HG03432 (cell line): ENCODE results near the gene SRGAP3.
"Not testable (repeated sequence)": the region's sequence is repeated elsewhere in the genome, so short reads cannot be mapped to it uniquely, and the experiment has no call there.

Experiments used
- ATAC-seq: cut with Tn5 transposase; IDR thresholded peaks from one replicate; pipeline ENCODE4 v1.9.1; 2021; ENCODE audit warnings: mild to moderate bottlenecking, moderate library complexity; ENCODE audit not compliant: unreplicated experiment

SRGAP3 gene

DNA sequence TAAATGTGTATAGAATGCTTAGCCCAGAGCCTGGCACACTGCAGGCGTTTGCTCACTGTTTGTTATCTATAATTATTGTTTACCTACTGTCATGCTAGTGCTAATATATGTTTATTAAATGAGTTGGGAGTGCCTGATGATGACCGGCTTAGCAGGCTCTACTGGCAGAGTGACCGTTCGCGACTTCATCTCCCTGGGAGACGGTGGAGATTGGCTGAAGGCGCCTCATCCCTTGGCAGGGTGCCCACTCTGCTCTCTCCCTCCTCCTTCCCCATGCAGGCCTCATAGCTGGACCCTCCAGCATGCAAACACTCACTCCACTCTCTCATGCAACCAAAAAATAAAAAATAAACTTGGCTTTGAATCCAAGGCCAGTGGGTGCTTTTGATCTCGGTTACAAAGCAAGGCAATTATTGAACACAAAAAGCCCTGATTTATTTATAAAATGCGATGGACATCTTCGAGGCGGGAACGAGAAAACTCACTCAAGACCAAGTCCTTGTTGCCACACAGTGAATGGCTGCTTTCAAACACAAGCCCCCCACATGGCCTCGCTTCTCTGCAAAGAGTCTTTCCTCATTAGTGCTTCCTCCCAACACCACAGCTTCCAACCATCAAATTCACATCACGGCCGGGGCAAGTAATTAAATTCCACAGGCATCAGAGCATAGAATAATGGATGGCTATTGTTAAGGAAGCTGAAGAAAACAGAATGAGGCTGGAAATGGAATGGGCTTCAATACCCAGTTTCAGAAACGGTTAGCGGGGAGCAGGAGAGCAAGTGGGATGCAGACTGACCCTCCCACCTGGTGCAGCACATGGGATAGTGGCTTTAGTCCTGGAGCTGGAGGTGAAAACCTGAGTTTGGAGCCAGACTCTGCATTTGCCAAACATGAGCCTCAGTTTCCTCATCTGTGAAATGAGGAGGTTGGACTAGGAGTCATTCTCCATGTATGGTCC lies 150.4 kb downstream of the SRGAP3 start:
- ATAC-seq: no peak

DNA sequence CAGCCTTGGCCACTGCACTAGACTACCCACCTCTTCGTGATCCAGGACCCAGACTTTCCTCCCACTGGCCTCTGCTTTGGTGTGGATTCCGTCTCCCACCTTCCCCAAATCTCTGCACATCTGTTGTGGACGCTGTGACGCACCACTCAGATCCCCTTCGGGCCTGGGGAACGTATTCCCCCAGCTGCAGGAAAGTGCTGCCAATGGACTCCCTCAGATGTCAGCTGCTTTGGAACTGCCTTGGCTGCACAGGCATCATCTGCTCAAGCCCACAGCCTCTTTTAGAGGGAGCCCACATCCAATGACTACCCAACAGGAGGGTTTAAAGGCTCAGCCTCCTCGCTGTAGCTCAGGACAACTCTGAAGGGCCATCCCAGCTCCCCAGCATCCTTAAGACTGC lies 152.0 kb downstream of the SRGAP3 start:
- no peak for ATAC-seq

DNA sequence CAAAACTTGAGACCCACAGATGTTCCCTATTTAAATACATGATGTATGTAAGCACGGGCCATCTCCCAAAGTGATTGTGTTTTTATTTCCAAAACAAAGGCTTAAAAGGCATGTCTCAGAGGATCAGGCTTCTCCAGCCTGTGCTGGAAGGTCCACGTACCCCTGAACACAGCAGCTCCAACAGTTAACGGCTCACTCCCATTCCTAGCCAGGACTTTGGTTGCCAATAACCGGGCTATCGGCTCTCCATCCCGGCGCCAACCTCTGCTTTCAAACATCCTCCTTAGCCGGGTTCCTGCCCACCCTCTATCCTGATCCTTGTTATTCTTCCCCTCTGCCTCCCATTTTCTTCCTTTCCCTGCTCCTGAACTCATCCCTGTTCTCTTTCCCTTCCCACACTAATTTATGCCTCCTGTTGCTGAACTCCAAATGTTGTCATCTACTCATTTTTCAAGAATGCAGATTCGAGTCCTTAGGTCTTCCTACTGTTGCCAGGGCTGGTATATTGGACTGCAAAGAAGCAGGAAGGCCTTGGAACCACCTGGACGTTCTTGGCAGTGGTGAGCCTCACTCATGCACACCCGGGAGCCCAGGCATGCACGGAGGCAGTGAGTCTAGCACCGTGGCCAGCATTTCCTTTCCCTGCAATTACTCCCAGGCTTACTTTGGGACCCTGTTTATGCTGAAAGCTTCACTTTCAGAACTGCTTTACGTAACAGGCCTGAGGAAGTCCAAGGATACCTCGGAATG lies 157.8 kb downstream of the SRGAP3 start:
- ATAC-seq: no peak

DNA sequence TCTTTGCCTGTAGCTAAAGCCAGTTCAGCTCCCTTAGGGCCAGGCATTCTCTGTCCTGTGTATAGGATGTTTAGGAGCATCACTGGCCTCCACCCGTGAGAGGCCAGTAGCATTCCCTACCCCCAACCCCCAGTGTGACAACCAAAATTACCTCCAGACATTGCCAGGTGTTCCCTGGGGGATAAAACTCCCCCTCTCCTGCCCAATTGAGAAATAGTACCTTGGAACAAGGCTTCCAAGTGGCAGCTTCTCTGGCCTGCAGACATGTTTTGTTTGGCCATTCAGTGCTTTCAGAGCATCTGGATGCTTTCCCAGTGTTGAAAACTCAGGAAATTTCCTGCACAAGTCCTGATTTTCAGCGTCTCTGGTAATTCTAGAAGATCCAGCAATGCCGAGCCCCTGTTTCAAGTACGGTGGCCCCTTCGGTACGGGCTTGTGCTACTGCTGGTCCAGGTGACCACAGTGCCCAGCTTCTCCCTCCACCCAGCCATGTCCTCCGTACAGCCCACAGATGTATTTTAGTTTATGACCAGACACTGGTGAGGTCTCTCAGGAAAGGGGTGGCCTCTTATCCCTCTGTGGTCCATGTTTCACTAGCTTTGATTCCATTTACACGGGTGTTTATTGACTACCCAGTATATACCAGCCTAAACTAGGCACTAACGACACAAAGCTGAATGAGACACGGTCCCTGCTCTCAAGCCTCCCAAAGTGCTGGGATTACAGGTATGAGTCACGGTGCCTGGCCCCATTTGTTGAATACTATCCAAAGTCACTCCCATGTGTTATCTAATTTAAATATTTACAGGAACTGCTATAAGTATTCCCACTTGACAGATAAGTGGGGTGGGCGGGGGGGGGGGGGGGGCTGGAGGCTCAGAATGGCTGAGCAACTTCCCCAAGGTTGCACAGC lies 160.7 kb downstream of the SRGAP3 start:
- no peak for ATAC-seq

DNA sequence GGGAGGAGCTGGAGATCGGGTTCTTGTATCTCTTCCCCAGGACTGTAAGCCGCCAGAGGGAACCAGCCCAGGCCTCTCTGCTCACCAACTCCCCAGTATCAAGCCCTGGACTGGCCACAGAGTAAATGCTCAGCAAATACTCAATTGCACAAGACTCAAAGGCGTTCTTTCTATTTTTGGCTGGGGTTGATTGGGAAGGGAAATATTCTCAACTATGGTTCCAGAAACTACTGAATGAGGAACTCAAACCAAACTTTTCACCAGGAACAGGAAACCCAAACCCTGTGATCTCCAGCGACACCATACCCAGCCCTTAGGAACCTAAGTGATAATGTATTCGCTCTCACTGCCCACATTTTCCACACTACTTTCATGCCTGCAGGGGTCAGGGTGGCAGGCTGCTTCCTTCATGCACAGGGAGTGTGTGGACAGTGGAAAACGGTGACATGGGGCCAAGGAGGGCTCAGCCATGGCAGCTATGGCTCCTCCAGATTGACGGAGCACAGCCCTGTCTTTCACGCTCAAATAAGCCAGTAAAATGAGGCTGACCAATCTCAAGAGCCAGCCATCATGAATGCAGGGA lies 161.5 kb downstream of the SRGAP3 start:
- ATAC-seq: no peak

DNA sequence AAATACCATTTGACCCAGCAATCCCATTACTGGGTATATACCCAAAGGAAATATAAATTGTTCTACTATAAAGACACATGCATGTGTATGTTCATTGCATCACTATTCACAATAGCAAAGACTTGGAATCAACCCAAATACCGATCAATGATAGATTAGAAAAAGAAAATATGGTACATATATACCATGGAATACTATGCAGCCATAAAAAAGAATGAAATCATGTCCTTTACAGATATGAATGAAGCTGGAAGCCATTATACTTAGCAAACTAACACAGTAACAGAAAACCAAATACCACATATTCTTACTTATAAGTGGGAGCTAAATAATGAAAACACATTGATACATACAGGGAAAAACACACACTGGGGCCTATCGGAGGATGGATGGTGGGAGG lies 164.0 kb downstream of the SRGAP3 start:
- not testable (repeated sequence) for ATAC-seq

DNA sequence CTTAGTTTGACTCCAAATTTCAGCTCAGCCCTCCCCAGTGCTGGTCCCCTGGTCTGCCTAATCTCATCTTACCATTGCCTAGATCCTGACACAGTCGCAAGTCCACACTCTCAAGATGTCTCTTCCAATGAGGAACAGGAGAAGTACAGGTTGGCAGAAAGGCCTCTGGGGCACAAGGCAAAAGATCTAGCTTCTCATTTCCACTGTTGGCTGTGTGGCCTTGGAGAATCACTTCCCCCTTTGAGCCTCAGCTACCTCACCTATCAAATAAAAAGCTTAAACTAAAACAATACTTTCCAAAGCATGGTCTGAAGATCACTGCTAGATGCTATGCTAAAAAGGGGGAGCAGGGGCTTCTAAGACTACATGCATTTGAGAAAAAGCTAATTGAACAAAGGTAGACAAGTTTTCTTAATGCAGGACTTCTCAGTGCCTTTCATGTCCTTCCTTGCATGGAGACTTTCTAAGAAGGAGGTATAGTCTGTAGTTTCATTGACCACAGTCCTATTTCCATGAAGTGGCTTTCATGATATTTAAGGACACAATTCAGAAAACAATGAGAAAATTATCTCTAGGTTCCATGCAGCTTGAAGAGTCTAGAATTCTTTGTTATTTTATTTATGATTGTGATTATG lies 168.1 kb downstream of the SRGAP3 start:
- no peak for ATAC-seq

DNA sequence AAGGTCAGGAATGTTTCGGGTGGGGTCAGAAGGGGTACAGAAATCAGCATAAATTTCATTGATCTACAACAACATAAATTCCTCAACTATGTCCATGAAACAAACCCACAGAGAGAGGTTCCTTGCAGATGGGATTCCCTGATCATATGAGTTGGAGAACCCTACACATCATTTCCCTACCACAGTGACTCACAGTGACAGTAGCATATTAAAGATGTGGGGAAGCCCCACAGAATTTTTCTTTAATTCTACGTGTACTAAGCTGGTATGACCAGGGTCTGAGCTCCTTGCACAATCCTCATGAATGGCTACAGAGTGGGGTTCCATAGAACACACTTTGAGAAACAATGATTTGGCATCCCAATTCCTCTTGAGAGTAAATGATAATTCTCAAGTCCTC lies 169.3 kb downstream of the SRGAP3 start:
- ATAC-seq: no peak

DNA sequence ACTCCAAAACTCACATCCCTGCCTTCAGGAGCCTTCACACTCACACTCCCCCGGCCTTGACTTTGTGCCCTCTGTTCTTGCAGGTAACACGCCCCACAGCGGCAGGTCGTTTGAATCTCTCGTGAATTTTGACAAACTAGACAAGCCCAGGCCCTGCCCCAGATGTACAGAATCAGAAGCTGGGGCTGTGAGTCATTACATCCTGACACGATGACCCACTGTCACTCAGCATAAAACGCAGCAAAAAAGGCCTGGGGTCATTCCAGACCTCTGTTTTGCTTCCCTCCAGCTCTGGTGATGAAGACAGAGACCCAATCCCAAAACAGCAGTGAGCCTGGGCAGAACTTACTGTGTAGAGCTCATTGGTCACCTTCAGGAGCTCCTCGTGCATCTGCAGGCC lies 169.8 kb downstream of the SRGAP3 start:
- ATAC-seq: no peak

DNA sequence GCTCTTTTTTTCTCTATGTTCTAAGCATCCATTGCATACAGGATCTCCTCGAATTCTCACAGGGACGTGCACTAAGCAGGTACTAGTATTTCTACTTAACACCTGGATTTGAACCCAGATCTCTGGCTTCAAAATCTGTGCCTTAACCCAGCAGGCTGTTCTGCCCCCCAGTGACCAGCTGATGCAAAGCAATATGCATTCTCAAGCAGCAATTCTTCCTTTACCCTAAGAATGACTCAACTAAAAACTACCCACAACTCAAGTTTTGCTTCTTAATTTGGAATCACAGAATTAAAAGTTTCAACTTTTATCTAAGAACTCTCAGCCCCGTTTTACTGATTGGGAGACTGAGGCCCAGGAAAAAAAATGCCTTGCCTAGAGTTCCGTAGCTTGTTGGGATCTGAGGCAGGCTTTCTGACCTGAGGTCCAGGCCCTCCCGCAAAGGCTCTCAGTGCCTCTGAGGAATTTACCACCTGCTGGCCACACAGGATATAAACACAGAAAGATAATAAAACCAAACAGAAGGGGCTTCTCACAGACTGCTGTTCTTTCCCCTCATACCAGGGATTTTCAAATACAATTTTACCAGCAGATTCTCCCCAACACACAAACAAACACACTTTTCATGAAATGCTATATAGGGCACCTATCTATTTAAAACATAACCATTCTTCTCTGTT lies 170.7 kb downstream of the SRGAP3 start:
- no peak for ATAC-seq

DNA sequence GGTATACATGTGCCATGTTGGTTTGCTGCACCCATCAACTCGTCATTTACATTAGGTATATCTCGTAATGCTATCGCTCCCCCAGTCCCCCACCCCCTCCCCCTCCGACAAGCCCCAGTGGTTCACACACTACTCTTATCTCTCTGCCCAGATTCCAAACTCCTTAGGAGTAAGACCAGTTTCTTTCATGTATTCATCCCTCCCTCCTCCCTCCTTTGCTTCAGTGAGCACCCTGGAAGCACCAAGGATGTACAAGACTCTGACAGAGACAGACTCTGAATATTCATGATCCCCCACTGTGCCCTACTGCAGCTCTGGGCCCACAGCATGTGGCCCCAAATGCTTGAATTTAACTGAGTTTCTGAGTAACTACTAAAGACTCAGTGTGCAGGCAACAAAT lies 172.4 kb downstream of the SRGAP3 start:
- no peak for ATAC-seq

DNA sequence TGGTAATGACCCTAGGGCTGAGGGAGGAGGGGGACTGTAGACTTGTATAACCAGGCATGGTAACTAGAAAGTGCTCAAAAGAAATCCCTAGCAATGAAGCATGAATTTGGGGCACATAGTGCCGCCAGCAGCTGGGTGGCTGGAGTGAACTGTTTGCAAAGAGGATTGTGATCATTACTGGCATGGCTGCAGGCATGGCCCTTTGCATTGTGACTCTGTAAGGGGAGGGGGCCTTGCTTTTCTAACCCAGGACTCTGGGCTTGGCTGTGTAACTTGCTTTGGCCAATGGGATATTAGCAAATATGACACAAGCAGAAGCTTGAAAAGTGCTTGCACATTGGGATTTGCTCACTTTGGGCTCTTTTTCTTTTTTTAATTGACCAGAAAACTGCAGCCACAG lies 173.7 kb downstream of the SRGAP3 start:
- ATAC-seq: no peak

DNA sequence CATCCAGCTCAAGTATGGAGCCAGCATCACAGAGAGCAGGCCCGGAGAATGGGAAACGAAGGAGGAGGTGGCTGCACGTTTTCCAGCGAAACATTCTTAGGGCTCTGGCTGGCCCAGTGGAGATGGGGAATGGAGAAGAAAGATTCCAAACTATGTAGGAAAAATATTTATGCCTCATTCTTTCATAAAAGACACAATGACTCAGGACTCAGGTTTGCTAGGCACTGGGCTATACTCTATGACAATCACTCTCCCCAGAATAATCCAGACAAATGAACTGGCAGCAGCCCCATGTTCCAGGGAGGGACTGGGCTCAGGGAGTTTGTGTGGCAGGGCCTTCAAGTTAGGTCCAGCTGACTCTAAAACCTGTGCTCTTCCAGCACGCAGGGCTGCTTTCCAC lies 175.4 kb downstream of the SRGAP3 start:
- no peak for ATAC-seq

DNA sequence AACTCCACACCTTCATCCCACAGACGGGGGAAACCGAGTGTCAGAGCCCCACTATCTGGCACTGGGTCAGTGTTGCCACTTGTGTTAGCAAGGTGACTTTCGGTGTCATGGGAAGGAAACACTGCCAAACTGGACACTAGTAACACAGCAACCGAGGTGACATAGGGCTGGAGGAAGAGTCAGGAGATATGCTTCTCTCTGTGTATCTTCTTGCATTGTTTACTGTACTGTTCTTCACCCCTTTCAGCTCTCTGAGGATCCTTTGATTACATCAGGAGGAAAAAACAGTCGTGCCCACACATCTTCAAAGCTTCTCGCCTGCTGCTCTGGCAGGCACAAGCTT lies 176.8 kb downstream of the SRGAP3 start:
- no peak for ATAC-seq

DNA sequence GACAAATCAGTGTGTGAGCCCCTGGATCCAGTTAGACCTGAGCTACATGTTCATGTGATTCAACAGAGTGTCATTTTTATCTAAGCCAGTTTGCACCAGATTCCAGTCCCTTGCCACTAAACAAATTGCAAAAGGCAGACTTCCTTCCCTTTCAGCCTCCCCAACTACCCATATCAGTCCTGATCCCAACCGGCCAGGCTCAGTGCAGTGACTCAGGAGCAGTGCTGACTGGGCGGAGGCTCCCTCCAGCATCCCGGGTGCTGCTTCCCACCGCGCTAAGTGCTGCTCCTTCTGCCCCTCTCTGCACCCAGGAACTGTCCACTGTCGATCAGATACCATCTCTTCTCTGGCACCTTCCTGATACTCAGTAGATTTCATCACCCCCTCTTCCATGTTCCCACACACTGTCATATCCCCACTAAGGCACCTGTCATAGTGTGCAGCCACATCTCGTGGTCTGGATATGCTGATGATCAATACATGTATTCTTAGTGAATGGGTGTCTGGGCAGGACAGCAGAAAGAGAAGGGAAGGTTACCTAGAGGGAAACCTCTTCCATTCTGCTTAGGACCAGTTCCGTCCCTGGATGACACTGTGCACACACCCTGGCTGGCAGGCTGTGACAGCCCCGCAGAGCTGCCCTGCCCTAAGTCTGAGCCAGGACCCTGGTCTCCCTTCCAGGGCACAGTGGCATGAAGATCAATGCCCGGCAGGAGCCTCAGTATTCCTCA lies 177.3 kb downstream of the SRGAP3 start:
- no peak for ATAC-seq

DNA sequence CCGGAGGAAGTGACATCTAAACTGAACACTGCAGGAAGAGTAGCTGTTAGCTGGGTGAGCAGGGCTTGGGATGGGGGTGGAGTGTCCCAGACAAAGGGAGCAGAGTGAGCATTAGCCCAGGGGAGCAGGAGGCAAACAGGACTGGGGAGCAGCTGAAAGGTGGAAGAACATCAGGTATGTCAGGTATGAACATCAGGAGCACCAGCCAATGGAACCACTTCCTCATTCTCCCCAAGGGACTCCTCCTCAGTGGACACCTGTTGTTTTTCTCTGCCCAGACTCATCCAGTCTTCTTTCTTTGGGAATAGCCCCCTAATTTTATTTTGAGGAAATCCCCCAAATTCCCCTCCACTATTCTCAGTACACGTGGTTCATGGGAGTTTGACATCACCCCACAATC lies 178.5 kb downstream of the SRGAP3 start:
- ATAC-seq: no peak

DNA sequence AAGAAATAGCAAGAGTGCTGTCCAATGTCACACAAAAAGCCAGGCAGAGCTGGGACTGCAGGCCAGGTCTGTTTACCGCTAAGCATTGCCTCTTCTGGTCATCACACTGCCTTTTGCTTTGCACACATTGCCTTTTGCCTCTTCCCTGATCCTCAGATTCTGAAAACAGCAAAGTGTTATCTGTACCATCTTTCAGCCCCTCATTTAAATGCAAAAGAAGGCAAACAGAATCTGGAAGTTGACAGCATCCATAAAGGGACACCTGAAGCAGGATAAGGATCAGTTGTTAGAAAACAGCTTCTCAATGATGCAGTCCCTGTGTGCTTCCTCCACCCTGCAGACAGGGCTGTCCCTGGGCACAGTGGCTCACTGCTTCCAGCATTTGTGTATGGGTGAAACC lies 179.5 kb downstream of the SRGAP3 start:
- ATAC-seq: no peak

DNA sequence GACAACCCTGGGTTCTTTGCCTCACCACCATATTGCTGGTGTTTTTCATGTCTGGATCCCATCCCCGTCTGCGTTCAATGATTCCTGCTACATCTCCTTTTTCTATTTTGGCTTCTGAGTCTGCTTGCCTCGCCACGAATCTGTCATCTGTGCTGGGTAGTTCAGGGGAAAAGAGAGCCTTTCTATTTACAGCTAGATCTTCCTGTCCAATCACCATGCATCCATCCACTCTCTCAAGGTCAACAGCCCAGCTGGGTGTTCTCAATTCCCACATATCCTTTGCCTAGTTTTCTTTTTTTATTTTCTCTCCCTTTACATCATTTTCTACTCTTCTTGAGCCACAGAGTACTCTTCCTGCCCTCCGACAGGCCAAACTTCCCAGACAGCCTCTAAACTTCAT lies 181.4 kb downstream of the SRGAP3 start:
- no peak for ATAC-seq

DNA sequence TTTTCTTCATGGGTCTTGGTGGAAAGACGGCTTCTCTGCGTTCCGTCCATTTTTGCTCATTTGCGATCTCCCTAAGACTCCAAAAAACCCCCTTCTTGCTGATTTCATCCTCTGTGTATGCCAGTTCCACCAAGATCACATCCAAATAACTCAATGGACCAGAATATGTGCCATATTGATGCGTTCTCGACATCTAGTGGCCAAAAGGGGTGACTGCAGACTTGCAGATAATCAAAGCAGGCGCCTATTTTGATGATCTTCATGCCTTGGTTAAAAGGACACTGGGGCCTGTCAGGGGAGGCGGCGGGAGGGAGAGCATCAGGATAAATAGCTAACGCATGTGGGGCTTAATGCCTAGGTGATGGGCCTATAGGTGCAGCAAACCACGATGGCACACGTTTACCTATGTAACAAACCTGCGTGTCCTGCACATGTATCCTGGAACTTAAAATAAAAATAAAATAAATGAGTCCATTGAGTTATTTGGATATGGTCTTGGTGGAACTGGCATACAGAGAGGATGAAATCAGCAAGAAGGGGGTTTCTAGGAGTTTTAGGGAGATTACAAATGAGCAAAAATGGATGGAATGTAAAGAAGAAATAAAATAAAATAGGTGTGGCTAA lies 182.0 kb downstream of the SRGAP3 start:
- ATAC-seq: peak; percentile 72
